ENCODE results near the gene RNF207.

The RNF207 gene

DNA sequence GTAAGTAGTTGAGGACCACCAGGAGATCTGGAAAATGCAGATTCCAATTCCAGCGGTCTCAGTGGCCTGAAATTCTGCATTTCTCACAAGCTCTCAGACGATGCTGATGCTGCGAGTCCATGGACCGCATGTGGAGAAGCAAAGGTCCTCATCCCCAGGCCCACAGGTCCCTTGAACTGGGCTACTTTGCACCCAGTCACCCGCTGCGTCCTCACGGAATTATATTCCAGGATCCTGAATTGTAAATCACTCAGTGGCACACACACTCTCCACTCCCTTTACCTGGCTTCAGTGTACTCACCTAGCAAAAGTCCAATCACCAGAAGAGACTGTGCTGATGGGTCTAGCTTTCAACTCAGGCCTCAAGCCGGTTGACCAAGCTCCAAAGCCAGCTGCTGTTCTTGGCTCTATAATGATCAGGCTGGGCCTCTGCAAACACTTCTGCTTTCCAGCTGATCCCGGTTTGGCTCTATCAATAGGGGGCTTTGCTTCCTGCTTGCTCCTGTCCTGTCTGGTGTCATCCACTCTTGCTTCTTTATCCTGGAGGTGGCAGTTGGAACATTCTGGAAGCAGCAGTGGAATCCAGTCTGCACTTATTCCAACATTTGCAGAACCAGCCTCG lies 5.6 kb upstream of the RNF207 start:
- DNase-seq (ENCODE audit: low read depth), result no peak

DNA sequence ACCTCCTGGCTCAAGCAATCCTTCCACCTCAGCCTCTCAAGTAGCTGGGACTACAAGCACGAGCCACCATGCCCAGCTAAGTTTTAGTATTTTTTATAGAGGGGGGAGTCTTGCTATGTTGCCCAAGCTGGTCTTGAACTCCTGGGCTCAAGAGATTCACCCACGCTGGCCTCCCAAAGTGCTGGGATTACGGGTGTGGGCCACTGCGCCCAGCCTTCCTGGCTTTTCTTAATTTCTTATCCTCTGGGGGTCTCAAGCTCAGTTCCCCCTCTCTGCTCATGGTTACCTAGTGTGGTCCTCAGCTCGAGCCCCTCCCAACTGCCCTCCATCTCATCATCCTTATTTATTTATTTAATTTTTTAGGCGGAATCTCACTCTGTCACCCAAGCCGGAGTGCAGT lies 3.7 kb upstream of the RNF207 start:
- DNase-seq (ENCODE audit: low read depth), result no peak

DNA sequence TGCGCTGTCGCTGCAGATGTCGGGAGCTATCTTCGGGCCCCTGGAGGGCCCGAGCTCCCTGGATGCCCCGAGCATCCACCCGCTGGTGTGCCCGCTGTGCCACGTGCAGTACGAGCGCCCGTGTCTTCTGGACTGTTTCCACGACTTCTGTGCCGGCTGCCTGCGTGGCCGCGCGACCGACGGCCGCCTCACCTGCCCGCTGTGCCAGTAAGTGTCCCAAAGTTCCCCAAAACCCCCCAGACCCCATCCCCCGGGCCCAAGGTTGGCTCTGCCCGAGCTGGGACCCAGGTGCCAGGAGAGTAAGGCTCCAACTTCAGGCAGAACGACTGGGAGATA lies 569 bp downstream of the RNF207 start:
- DNase-seq (ENCODE audit: low read depth), result no peak

DNA sequence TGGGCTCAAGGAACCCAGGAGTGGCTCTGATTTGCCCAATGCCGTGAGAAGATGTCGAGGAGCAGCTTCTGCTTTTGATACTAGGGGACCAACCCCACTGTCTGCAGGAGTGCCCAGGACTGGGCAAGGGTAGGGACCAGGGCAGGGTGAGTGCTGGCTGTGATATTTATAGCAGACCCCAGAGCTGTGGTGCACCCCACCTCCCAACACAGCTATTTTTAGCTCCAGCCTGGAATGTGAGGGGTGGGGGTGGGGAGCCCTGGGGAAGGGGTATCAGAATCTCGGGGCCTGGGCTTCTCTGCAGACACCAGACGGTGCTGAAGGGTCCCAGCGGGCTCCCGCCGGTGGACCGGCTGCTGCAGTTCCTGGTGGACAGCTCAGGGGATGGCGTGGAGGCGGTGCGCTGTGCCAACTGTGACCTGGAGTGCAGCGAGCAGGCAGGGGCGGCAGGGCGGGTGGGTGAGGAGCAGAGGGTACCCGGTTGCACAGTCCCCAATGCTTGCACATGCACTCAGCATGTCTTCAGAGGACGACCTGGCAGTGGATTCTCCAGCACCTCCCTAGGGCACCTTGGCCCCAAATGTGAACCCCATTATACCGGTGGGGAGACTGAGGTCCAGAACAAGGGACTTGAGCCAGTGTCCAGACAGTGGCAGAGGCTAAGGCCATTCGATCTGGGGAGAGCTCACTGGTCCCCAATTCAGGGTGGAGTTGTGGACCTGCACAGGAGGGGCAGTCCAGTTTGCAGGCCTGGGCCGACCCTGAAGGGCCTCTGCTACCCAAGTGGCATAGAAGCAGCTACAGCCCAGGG lies 1.4 kb downstream of the RNF207 start:
- no peak for DNase-seq (ENCODE audit: low read depth)

DNA sequence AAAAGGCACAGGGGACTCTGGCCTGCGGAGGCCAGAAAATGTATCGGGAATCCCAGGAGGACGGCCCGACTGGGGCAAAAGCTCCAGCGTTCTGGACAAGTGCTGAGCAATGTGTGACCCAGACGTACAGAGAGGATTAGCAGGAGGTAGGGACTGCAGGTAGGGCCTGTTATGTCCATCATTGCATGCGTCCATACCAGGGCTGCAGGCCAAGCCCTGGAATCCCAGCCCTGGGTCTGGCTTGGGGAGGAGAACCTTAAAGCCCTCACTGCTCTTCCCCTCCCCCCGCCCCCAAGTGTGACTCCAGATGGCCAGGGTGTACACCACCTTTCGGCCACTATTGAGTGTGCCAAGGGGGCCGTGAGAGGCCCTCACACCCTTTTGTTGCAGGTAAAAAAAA lies 2.0 kb downstream of the RNF207 start:
- no peak for DNase-seq (ENCODE audit: low read depth)

DNA sequence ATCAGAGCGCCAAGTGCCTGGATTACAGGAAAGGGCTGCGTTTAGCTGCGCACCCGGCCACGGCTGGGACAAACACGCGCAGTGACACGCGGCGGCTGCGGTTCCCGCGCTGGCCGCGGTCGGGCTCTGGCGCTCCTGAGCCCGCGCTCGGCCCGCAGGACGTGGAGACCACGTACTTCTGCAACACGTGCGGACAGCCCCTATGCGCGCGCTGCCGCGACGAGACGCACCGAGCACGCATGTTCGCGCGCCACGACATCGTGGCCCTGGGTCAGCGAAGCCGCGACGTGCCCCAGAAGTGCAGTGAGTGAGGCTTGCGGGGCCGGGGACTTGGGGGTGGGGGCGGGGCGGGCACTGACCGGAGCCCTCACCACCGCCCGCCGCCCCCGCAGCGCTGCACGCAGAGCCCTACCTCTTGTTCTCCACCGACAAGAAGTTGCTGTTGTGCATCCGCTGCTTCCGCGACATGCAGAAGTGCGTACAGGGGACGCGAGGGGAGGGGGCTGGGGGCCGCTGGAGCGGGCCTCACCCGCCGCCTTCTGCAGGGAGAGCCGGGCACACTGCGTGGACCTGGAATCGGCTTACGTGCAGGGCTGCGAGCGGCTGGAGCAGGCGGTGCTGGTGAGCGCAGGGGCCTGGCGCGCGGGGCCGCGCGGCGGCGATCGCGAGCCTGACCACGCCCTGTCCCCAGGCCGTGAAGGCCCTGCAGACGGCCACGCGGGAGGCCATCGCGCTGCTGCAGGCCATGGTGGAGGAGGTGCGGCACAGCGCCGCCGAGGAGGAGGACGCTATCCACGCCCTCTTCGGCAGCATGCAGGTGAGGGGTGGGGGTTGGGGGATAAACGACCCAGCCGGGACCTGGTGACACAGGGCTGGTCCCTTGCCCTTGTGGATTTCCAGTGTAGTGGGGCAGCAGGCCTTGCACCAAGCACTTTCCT lies 3.1 kb downstream of the RNF207 start:
- peak; percentile 42 for DNase-seq (ENCODE audit: low read depth)

DNA sequence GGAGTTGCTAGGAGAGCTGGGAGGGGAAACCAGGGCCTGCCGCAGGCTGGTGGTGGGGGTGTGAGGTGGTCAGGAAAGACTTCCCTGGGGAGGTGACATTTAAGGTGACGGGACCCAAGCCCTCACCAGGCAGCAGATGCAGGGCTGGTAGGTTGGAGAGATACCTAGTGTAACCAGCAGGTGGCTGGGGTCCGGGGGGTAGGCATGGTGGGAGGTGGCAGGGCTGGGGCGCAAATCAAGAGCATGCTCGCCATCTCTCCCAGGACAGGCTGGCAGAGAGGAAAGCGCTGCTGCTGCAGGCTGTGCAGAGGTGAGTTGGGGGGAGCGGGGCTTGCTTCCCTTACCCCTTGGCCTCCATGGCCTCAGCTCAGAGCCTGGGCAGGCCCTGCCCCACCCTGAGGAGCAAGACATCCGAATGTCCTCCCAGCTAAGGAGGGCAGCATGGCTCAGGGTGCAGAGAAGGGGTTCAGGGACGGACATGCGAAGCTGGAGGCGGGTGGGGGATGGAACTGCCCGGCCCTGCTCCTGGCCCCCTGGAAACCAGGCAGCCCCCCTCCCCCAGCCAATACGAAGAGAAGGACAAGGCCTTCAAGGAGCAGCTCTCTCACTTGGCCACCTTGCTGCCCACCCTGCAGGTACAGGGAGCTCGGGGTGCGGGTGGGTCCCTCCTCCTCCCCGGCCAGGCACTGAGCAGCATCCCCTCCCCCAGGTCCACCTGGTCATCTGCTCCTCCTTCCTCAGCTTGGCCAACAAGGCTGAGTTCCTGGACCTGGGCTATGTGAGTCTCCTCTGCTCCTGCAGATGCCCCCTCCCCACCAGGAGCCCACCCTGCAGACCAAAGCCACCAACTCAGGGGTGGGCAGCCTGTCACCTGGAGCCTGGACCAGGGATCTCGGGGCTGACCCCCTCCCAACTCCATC lies 4.0 kb downstream of the RNF207 start:
- no peak for DNase-seq (ENCODE audit: low read depth)

DNA sequence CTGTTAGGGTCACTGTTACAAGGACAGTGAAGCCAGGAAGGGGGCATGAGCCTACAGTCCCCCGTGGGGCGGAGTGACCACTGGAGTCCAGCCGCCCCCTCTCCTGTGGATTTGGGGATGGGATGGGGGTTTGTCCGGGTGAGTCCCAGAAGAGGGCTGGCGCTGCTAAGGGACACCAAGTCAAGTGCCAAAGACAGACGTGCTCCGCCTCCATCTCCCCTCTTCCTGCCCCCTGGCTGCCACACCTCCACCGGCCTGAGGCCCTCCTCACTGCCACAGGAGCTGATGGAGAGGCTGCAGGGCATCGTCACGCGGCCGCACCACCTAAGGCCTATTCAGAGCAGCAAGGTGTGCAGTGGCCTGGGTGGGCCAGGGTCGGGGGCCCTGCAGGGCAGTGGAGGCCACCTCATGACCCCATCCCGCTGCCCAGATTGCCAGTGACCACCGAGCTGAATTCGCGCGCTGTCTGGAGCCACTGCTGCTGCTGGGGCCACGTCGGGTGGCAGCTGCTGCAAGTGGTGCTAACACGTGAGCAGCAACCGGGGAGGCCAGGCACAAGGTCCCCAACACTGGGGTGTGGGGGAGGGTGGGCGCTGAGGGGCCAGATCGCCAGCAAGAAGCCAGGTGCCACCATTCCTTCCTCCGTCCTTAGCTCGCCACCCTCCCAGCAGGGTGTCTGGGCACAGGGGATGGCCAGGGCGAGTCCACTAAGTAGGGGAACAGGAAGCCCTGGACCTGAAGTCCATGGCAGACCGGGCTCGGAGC lies 4.9 kb downstream of the RNF207 start:
- no peak for DNase-seq (ENCODE audit: low read depth)

DNA sequence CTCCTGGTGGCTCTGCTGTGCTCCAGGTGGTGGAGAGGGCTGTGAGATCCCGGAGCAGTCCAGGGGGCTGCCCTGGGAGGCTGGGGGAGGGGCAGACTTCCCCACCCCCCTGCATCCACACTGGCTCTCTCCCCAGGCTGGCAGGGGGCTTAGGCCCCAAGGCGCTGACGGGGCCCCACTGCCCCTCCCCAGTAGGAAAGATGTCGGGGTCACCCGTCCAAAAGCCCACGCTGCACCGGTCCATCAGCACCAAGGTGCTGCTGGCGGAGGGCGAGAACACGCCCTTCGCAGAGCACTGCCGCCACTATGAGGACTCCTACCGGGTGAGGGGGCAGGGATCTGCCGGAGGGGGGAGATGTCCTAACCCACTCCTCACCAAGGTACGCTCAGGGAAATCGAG lies 5.8 kb downstream of the RNF207 start:
- no peak for DNase-seq (ENCODE audit: low read depth)

DNA sequence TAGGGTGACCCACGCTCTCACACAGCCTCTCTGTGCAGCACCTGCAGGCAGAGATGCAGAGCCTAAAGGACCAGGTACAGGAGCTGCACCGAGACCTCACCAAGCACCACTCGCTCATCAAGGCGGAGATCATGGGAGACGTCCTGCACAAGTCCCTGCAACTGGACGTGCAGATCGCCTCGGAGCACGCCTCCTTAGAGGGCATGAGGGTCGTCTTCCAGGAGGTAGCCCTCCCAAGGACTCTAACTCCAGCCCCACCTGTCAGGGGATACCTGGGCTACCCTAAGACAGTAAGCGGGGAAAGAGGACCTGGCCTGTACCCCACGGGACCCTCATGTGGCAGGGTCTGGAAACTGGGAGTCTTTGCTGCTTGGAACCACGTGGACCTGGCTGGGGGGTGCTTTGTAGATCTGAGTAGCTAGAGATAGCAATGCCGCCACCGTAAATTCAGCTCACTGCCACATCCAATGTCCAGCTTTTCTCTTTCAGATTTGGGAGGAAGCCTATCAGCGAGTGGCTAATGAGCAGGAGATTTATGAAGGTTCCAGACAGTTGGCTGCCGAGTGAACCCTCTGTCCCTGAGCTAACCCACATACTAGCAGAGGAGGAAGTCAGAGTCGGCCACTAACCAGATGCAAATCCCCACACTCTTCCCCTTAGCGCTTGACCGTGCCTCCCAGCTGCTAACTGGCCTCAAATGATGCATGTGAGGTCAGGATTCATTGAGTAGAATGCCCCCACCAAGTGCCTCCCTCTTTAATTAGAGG lies 6.5 kb downstream of the RNF207 start:
- DNase-seq (ENCODE audit: low read depth), result no peak

DNA sequence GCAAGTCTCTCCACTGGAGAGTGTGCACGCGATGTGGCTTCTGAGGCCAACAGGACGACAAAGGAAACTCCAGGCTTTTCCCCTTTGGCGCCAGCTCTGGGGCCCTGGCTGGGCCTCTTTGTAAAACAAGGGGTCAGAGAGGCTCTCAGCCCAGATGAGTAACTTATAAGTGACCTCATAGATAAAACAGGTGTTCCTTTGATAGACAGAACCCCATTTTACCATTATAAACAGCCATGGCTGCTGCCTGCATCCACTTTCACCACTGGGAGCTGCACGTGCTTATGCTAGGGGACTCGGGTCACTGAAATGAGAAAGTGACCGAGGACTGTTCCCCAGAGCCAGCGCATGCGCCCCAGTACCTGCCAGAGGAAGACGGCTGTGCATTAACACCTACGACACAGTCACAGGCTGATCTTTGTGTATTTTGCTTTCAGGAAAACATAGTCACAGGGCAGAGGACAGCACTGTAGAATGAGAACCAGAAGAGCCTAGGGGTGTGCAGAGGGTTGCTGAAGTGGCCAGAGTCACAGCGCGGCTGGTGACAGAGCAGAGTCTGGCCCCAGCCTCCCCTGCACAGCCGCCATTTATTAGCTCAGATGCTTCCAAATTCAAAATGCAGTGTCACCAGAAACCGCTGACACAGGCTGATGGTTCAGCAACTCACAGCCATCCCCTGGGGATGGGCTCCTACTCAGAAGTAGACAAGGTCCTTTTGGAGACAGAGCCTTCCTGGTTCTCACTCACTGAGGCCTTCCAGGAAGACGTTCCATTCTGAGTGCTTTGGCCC lies 12.7 kb downstream of the RNF207 start:
- no peak for DNase-seq (ENCODE audit: low read depth)

DNA sequence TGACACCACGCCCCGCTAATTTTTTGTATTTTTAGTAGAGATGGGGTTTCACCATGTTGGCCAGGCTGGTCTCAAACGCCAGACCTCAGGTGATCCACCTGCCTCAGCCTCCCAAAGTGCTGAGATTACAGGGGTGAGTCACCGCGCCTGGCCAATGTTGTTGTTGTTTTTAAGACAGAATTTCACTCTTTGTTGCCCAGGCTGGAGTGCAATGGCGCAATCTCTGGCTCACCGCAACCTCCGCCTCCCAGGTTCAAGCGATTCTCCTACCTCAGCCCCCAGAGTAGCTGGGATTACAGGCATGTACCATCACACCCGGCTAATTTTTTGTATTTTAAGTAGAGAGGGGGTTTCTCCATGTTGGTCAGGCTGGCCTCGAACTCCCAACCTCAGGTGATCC lies 13.7 kb downstream of the RNF207 start:
- peak; percentile 52 for DNase-seq (ENCODE audit: low read depth)

DNA sequence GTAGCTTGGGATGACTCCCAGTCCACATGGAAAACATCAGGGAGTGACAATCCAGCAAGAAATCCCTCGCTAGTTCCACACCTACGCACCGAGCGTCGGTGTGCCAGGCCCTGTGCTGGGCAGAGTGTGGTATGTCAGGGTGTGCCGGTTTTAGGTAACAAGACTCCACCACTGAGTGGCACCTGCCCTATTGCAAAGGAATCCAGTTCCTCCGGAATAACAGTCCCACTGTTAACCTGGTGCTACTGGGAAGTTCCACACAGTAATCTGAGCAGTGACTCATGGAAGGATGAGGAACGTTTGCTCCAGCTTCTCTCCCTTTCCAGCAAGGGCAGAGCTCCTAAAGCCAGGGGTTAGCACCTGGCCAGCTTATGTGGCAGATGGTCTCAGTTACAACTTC lies 14.3 kb downstream of the RNF207 start:
- DNase-seq (ENCODE audit: low read depth), result peak; percentile 43

DNA sequence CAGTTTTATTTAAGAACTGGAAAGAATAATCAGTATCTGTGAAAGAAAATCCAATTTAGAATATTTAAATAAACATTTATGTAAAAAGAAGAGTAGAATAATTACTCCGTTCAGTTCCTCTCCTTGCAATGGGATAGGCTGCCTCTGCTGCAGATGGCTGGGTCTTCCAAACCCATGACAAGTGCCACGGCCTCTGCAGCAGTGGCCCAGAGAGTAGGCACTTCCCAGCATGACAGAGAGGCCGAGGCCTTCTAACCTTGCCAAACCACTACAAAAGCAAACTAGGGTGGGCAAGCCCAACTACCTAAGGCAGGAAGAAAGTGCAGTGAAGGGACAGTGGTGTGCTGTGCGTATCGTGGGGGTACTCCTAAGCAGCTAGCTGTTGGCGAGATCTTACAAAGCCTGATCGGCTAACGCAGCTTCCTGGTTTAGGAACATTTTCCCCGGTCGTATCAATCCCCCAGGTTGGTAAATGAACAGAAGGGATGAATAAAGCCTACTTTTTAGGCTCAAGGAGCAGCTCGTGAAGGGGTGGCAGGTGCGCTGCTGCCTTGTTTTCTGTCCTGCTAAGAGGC lies 15.4 kb downstream of the RNF207 start:
- no peak for DNase-seq (ENCODE audit: low read depth)

DNA sequence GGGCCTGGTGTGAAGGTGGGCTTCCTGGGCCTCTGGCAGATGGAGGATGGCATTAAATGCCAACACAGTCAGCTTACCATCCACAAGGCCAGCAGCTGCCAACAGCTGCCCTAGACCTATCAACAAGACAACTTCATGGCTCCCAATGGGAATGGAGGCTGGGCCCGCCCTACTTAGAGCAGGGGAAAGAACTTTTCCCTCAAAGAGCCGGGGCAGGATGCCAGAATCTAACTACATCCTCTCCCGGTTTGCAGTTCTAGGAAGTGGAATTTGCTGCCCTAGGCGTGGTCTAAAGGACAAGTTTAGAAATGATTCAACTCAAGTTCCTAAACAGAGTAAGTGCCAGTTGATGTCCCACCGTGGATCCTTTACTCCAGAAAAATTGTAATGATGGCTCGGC lies 16.7 kb downstream of the RNF207 start:
- no peak for DNase-seq (ENCODE audit: low read depth)

DNA sequence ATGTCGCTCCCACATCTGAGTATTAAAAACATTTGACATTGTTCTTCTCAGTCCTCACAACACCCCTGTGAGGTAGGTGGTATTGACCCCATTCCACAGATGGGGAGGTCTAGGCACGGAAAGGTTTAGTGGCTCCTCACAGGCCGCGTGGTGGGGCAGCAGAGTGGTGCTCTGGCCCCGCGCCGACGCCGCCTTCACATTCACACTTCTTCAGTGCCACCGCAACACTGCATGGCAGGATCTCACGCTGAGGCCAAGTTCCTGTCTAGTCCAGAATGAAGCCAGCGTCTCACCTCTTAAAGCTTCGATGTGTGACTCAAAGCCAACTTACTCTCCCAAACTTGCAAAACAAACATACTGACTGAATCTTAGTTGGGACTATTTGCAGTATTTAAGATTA lies 17.7 kb downstream of the RNF207 start:
- no peak for DNase-seq (ENCODE audit: low read depth)

DNA sequence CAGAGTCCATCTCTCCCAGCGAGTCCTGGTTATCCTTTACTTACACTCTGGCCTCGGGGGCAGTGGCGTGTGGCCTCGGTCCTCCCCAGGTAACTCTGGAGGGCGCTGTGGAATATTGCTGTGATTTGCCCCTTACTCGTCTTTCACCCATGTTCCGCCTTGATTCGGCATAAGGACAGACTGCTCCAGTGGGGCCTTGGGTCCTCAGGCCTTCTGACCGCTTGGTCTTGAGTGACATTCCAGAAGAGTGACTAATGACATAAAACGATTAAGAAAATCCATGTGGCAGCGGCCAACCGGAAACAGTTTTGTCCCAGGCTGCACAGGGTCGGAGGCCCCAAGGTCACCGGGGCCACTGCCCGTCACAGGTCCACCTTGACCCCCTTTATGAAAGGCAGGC lies 18.8 kb downstream of the RNF207 start:
- no peak for DNase-seq (ENCODE audit: low read depth)

DNA sequence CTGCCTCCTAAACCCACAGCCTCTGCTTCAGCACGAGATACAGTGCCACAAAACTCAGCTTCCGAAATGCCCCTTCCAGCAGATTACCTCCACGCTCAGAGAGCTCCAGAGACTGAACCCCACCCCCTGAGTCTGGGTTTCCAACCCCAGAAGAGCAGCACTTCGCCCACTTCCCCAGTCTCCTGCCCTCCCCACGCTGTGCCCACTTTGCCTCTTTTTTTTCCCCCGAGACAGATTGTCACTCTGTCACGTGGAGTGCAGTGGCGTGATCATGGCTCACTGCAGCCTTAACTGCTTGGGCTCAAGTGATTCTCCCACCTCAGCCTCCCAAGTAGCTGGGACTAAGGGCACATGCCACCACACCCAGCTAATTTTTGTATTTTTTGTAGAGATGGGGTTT lies 19.7 kb downstream of the RNF207 start:
- no peak for DNase-seq (ENCODE audit: low read depth)

DNA sequence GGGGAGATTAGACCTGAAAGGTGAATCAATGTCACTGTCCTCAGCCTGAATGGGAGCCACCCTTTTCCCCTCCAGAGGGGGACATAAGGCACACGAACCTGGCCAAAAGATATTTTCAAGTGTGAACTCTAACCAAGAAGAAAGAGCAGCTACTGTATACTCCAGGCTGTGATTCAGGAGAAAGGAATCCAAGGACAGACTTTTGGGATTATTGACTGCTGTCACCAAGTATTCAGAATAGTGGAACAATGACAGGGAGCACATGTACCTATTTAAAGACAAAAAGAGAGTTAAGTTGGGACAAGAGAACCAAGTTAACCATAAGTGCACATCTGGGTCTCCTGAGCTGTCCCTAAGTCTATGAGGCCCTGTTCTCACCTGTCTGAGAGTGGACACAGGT lies 27.5 kb downstream of the RNF207 start:
- no peak for DNase-seq (ENCODE audit: low read depth)

Measured in amniotic epithelial cell (primary cell).